NB4 (cell line): ENCODE measurements around the gene FGD2.

Experiments
- TF ChIP-seq, protein P1 (sequence below): IDR thresholded peaks from 2 replicates; pipeline ENCODE4 v1.6.1; 2011; ENCODE audit warnings: low read depth, low read length
- TF ChIP-seq, protein P2 (sequence below): IDR thresholded peaks from one replicate; pipeline ENCODE4 v1.5.1; 2012; ENCODE audit warnings: low read depth, low read length

DNA sequence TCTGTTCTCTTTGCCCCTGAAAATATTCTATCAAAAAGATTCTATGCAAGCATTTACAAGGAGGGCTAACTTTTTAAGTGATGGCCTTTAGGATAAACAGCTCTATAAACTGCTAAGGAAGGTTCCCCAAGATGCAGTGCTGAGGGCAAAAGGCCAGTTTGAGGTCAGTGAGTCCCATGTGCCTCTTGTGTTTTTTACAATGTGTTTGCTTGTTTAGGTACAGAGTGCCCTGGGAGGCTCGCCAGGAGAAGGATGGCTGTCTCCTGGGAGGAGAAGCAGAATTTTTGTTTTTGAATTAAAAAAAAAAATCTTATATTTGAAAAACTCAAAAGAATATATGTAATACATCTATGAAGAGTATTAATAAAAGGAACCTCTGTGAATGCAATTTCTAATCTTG is 32.3 kb upstream of the FGD2 start:
- TF ChIP-seq, protein P1, sequence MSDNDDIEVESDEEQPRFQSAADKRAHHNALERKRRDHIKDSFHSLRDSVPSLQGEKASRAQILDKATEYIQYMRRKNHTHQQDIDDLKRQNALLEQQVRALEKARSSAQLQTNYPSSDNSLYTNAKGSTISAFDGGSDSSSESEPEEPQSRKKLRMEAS = no peak
- TF ChIP-seq, protein P2, sequence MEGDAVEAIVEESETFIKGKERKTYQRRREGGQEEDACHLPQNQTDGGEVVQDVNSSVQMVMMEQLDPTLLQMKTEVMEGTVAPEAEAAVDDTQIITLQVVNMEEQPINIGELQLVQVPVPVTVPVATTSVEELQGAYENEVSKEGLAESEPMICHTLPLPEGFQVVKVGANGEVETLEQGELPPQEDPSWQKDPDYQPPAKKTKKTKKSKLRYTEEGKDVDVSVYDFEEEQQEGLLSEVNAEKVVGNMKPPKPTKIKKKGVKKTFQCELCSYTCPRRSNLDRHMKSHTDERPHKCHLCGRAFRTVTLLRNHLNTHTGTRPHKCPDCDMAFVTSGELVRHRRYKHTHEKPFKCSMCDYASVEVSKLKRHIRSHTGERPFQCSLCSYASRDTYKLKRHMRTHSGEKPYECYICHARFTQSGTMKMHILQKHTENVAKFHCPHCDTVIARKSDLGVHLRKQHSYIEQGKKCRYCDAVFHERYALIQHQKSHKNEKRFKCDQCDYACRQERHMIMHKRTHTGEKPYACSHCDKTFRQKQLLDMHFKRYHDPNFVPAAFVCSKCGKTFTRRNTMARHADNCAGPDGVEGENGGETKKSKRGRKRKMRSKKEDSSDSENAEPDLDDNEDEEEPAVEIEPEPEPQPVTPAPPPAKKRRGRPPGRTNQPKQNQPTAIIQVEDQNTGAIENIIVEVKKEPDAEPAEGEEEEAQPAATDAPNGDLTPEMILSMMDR = no peak
